ENCODE results near the gene SLC6A12. TPM values are rescaled to one million over a fixed set of nuclear protein-coding genes. Genes with fewer than 3 reads are reported as not detected.

Gene SLC6A12
- total RNA-seq, 2 experiments from 2014 or later, result not detected

- no peak overlapping the region for H3K27ac Mint-ChIP-seq
Measured at GRCh38 chr12:186006-186625, 27.8 kb downstream of the SLC6A12 start.

DNA sequence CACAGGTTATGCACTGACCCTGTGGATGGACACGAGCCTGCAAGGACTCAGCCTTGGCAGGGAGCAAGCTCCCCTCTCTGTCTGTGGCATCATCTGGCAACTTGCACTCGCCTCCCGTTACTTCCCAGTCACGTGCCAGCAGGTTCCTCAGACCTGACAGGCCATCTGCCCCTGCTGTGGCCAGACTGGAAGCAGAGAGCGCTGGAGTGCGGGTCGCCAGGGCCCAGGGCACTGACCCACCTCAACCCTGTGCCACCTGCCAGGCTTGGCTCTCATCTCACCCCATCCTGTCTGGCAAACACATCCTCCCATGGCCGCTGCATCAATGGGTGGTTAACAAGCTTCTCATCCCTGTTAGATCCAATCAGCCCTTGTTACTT lies 28.4 kb downstream of the SLC6A12 start:
- ChIA-PET POLR2A (no interaction called here), CTCF (interaction anchor here (0.8 to 1.5 kb wide), 3 partner anchors 9 to 34 kb away, joined by 3 read pairs; no protein-coding TSS in a partner anchor)
- Mint-ChIP-seq H3K27me3 (peaks cover 15% of the 10 kb centered on the region), H3K4me1 (ENCODE audit: low read depth) (peaks cover 4% of the 10 kb centered on the region), H3K27ac (no peak overlapping the region), H3K36me3 (ENCODE audit: low read depth) (no peaks in the 10 kb centered on the region), H3K4me3 (no peak overlapping the region), H3K9me3 (no peaks in the 10 kb centered on the region)
- intact Hi-C loops (cut with micrococcal nuclease), result no loop called here
- TF ChIP-seq CTCF (IDR thresholded peaks at IDR 0.05), result no peak
- DNase-seq (no peak), ATAC-seq (no peak)

More at GRCh38 chr12:186006-186625, 27.8 kb downstream of the SLC6A12 start:
- CTCF ChIA-PET, result interaction anchor here (0.8 to 0.9 kb wide), 2 partner anchors 9 to 34 kb away, joined by 3 read pairs; no protein-coding TSS in a partner anchor
- Mint-ChIP-seq H3K36me3 (ENCODE audit: low read depth) (no peaks in the 10 kb centered on the region), H3K9me3 (no peaks in the 10 kb centered on the region), H3K27me3 (peaks cover 15% of the 10 kb centered on the region), H3K4me1 (ENCODE audit: low read depth) (peaks cover 4% of the 10 kb centered on the region), H3K4me3 (no peak overlapping the region)
- intact Hi-C loops (cut with micrococcal nuclease), result no loop called here
- ATAC-seq (no peak), DNase-seq (no peak)
- TF ChIP-seq CTCF (IDR thresholded peaks at IDR 0.05), result no peak
- POLR2A ChIA-PET, result no interaction called here

- intact Hi-C loops (cut with micrococcal nuclease), result no loop called here
- Mint-ChIP-seq H3K9me3 (no peaks in the 10 kb centered on the region), H3K4me3 (no peak overlapping the region), H3K27ac (no peak overlapping the region), H3K4me1 (ENCODE audit: low read depth) (peaks cover 10% of the 10 kb centered on the region), H3K36me3 (ENCODE audit: low read depth) (no peaks in the 10 kb centered on the region), H3K27me3 (peaks cover 13% of the 10 kb centered on the region)
- no peak for TF ChIP-seq CTCF (IDR thresholded peaks at IDR 0.05)
- DNase-seq (no peak), ATAC-seq (no peak)
- POLR2A ChIA-PET, result no interaction called here
- CTCF ChIA-PET, result interaction anchor here (1.5 kb wide), 1 partner anchor 35 kb away, joined by 3 read pairs; no protein-coding TSS in a partner anchor
Measured at GRCh38 chr12:184811-185575, 29.0 kb downstream of the SLC6A12 start.

DNA sequence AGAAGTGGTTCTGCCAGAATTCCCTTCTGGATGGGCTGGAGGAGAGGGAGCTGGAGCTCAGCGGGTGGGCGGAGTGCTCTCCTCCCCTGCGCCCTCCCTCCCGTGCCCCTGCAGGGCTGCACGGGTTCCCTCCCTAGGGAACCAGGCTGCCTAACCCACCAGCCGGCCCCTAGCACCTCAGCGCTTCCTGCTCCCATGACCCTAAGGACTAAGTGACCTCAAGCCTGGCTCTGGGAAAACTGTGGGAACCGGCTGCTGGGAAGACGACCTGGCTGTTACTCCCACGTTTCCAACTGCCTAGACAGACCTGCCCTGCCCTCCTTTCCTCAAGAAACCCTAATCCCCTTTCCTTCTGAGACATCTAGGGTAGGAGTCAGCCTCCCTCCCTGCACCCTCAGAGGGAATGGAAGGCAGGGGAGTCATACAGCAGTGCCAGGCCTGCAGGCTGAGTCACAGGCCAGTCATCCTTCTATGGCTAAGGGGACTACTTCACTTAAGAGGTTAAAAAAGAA lies 31.5 kb downstream of the SLC6A12 start:
- no peaks in the 10 kb centered on the region for H3K9me3 Mint-ChIP-seq
- peaks cover 8% of the 10 kb centered on the region for H3K27me3 Mint-ChIP-seq
- POLR2A ChIA-PET, result no interaction called here
- CTCF ChIA-PET, result no interaction called here
- no peak overlapping the region for H3K4me3 Mint-ChIP-seq
- no peaks in the 10 kb centered on the region for H3K36me3 Mint-ChIP-seq (ENCODE audit: low read depth)
- no peak for DNase-seq
- TF ChIP-seq CTCF (IDR thresholded peaks at IDR 0.05), result no peak
- H3K27ac Mint-ChIP-seq, result no peak overlapping the region
- peaks cover 7% of the 10 kb centered on the region for H3K4me1 Mint-ChIP-seq (ENCODE audit: low read depth)
- intact Hi-C loops (cut with micrococcal nuclease), result no loop called here
- no peak for ATAC-seq

DNA sequence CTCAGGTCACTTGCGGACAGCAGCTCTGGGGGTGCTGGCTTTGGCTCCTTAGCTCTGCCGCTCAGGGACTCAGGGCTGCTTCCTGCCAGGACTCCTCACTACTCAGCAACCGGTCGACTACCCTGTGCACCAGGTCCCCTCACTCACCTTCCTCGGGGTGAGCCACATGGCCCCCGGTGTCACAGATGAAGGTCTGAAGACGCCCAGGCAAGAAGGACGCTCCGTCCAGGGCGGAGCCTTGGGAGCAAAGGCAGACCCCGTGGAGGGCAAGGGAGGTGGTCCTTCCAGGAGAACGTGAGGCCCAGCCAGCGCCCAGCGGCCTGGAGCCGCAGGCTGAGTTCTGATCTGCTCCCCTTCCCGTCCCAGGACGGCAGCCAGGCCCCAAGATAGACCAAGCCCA lies 32.0 kb downstream of the SLC6A12 start:
- intact Hi-C loops (cut with micrococcal nuclease), result no loop called here
- DNase-seq, result no peak
- ChIA-PET CTCF (no interaction called here), POLR2A (no interaction called here)
- H3K4me1 Mint-ChIP-seq (ENCODE audit: low read depth), result peaks cover 7% of the 10 kb centered on the region
- H3K27ac Mint-ChIP-seq, result no peak overlapping the region
- no peak overlapping the region for H3K4me3 Mint-ChIP-seq
- TF ChIP-seq CTCF (IDR thresholded peaks at IDR 0.05), result no peak
- H3K27me3 Mint-ChIP-seq, result peaks cover 8% of the 10 kb centered on the region
- ATAC-seq, result no peak
- no peaks in the 10 kb centered on the region for H3K9me3 Mint-ChIP-seq
- no peaks in the 10 kb centered on the region for H3K36me3 Mint-ChIP-seq (ENCODE audit: low read depth)

Measured in activated CD8-positive, alpha-beta T cell treated with anti-CD3 and anti-CD28 coated beads for 36 hours (primary cell).